Activated T-helper 2 cell treated with anti-CD3 and anti-CD28 coated beads, Interferon-gamma antibody, Interleukin-2, Interleukin-4, amounts not matched to agents 10 μg/mL and 5 μg/mL and 100 μg/mL, durations not matched to agents 14 hours and 24 hours and 36 hours (primary cell): ENCODE measurements around the gene TIAM1. TPM values are rescaled to one million over a fixed set of nuclear protein-coding genes. Genes with fewer than 3 reads are reported as not detected.

Experiments used
- DNase-seq: peaks from one replicate; pipeline ENCODE4 v3.0.0; 2021; ENCODE audit warnings: low spot score
- H3K27ac Mint-ChIP-seq: one replicate; pipeline ENCODE4 v1.8.0; 2021; ENCODE audit warnings: mixed read lengths
- H3K27me3 Mint-ChIP-seq: one replicate; pipeline ENCODE4 v1.8.0; 2021; ENCODE audit warnings: low read depth, mixed read lengths
- H3K36me3 Mint-ChIP-seq: one replicate; pipeline ENCODE4 v1.8.0; 2021; ENCODE audit warnings: low read depth, mixed read lengths
- H3K4me1 Mint-ChIP-seq: one replicate; pipeline ENCODE4 v1.8.0; 2021; ENCODE audit warnings: low read depth, mixed read lengths
- H3K4me3 Mint-ChIP-seq: one replicate; pipeline ENCODE4 v1.8.0; 2021; ENCODE audit warnings: low read depth, mild to moderate bottlenecking, moderate library complexity, mixed read lengths
- H3K9me3 Mint-ChIP-seq: one replicate; pipeline ENCODE4 v1.8.0; 2021; ENCODE audit warnings: mixed read lengths
- intact Hi-C: fragments of 100-400 bp; cut with micrococcal nuclease; formaldehyde crosslinking; loops from one replicate; pipeline ENCODE4 v1.15.1; 2023
- total RNA-seq: library from RNA; stranded (reverse); gene quantifications from 2 replicates; pipeline ENCODE4 v1.2.3, GENCODE V29; 2022

Gene TIAM1
- total RNA-seq, 1 donor from 2014 or later, result 110 TPM

GRCh38 chr21:31351438-31351837 is 7.4 kb upstream of the TIAM1 start:
- no peak for DNase-seq
- Mint-ChIP-seq H3K27ac (no peak overlapping the region), H3K4me1 (peaks cover 44% of the 10 kb centered on the region), H3K27me3 (peaks cover 16% of the 10 kb centered on the region), H3K36me3 (peaks cover 13% of the 10 kb centered on the region), H3K4me3 (no peak overlapping the region), H3K9me3 (peaks cover 9% of the 10 kb centered on the region)
- intact Hi-C loops, result loop anchor here (5.0 to 10.0 kb wide), 2 partner anchors 254 to 303 kb away; partner anchors contain the start of gene SOD1

- peaks cover 13% of the 10 kb centered on the region for H3K36me3 Mint-ChIP-seq
- no peak overlapping the region for H3K4me3 Mint-ChIP-seq
- no peak overlapping the region for H3K27ac Mint-ChIP-seq
- intact Hi-C loops, result no loop called here
- peaks cover 9% of the 10 kb centered on the region for H3K9me3 Mint-ChIP-seq
- no peak for DNase-seq
- peaks cover 27% of the 10 kb centered on the region for H3K27me3 Mint-ChIP-seq
- peaks cover 35% of the 10 kb centered on the region for H3K4me1 Mint-ChIP-seq
These were observed 5.1 kb upstream of the TIAM1 start for GRCh38 chr21:31349208-31349607.

- H3K9me3 Mint-ChIP-seq, result peaks cover 9% of the 10 kb centered on the region
- H3K4me1 Mint-ChIP-seq, result peaks cover 40% of the 10 kb centered on the region
- intact Hi-C loops, result no loop called here
- no peak for DNase-seq
- no peak overlapping the region for H3K4me3 Mint-ChIP-seq
- no peak overlapping the region for H3K27ac Mint-ChIP-seq
- peaks cover 37% of the 10 kb centered on the region for H3K27me3 Mint-ChIP-seq
- H3K36me3 Mint-ChIP-seq, result peaks cover 13% of the 10 kb centered on the region
These were observed 4.1 kb upstream of the TIAM1 start for GRCh38 chr21:31348188-31348587.

GRCh38 chr21:31347435-31348032 is 3.5 kb upstream of the TIAM1 start:
- H3K27ac Mint-ChIP-seq, result no peak overlapping the region
- H3K36me3 Mint-ChIP-seq, result peaks cover 13% of the 10 kb centered on the region
- intact Hi-C loops, result no loop called here
- no peak overlapping the region for H3K4me3 Mint-ChIP-seq
- no peak for DNase-seq
- H3K4me1 Mint-ChIP-seq, result peaks cover 40% of the 10 kb centered on the region
- peaks cover 9% of the 10 kb centered on the region for H3K9me3 Mint-ChIP-seq
- H3K27me3 Mint-ChIP-seq, result peaks cover 43% of the 10 kb centered on the region

- intact Hi-C loops, result no loop called here
- Mint-ChIP-seq H3K27me3 (peaks cover 46% of the 10 kb centered on the region), H3K9me3 (peaks cover 9% of the 10 kb centered on the region), H3K36me3 (peaks cover 13% of the 10 kb centered on the region), H3K4me1 (peaks cover 36% of the 10 kb centered on the region), H3K27ac (no peak overlapping the region), H3K4me3 (no peak overlapping the region)
- DNase-seq, result no peak
These were observed 2.3 kb upstream of the TIAM1 start for GRCh38 chr21:31346256-31346821.

- no peak for DNase-seq
- Mint-ChIP-seq H3K4me1 (peaks cover 43% of the 10 kb centered on the region), H3K9me3 (no peaks in the 10 kb centered on the region), H3K36me3 (peaks cover 5% of the 10 kb centered on the region), H3K27ac (no peak overlapping the region), H3K27me3 (peaks cover 46% of the 10 kb centered on the region), H3K4me3 (no peak overlapping the region)
- intact Hi-C loops, result no loop called here
These were observed 1.1 kb upstream of the TIAM1 start for GRCh38 chr21:31345136-31345535.

- intact Hi-C loops, result no loop called here
- Mint-ChIP-seq H3K36me3 (no peaks in the 10 kb centered on the region), H3K27ac (no peak overlapping the region), H3K4me1 (peaks cover 45% of the 10 kb centered on the region), H3K27me3 (peaks cover 40% of the 10 kb centered on the region), H3K9me3 (no peaks in the 10 kb centered on the region), H3K4me3 (peak overlapping the region; percentile 85)
- DNase-seq, result no peak
These were observed 991 bp downstream of the TIAM1 start for GRCh38 chr21:31343030-31343510.

- peaks cover 45% of the 10 kb centered on the region for H3K4me1 Mint-ChIP-seq
- H3K9me3 Mint-ChIP-seq, result no peaks in the 10 kb centered on the region
- no peak for DNase-seq
- H3K4me3 Mint-ChIP-seq, result peak overlapping the region; percentile 85
- no peak overlapping the region for H3K27ac Mint-ChIP-seq
- peaks cover 36% of the 10 kb centered on the region for H3K27me3 Mint-ChIP-seq
- intact Hi-C loops, result no loop called here
- no peaks in the 10 kb centered on the region for H3K36me3 Mint-ChIP-seq
These were observed 1.7 kb downstream of the TIAM1 start for GRCh38 chr21:31342348-31342747.

- DNase-seq, result no peak
- intact Hi-C loops, result loop anchor here (1.0 kb wide), 2 partner anchors 13 to 14 kb away; no protein-coding TSS in a partner anchor
- Mint-ChIP-seq H3K27me3 (peaks cover 26% of the 10 kb centered on the region), H3K4me3 (no peak overlapping the region), H3K4me1 (peaks cover 50% of the 10 kb centered on the region), H3K27ac (no peak overlapping the region), H3K36me3 (peaks cover 3% of the 10 kb centered on the region), H3K9me3 (no peaks in the 10 kb centered on the region)
These were observed 3.0 kb downstream of the TIAM1 start for GRCh38 chr21:31340942-31341487.

GRCh38 chr21:31340514-31340913 is 3.5 kb downstream of the TIAM1 start:
- Mint-ChIP-seq H3K36me3 (peaks cover 3% of the 10 kb centered on the region), H3K9me3 (no peaks in the 10 kb centered on the region), H3K27ac (peak overlapping the region; percentile 7), H3K4me3 (no peak overlapping the region), H3K4me1 (peaks cover 51% of the 10 kb centered on the region), H3K27me3 (peaks cover 25% of the 10 kb centered on the region)
- no peak for DNase-seq
- intact Hi-C loops, result no loop called here

GRCh38 chr21:31339721-31340120 is 4.3 kb downstream of the TIAM1 start:
- Mint-ChIP-seq H3K36me3 (peaks cover 3% of the 10 kb centered on the region), H3K27me3 (peaks cover 21% of the 10 kb centered on the region), H3K27ac (no peak overlapping the region), H3K4me1 (peaks cover 49% of the 10 kb centered on the region), H3K4me3 (no peak overlapping the region), H3K9me3 (no peaks in the 10 kb centered on the region)
- intact Hi-C loops, result no loop called here
- DNase-seq, result no peak

GRCh38 chr21:31338908-31339368 is 5.1 kb downstream of the TIAM1 start:
- intact Hi-C loops, result no loop called here
- Mint-ChIP-seq H3K27ac (no peak overlapping the region), H3K36me3 (peaks cover 3% of the 10 kb centered on the region), H3K9me3 (no peaks in the 10 kb centered on the region), H3K4me3 (no peak overlapping the region), H3K4me1 (peaks cover 44% of the 10 kb centered on the region), H3K27me3 (peaks cover 16% of the 10 kb centered on the region)
- DNase-seq, result no peak
